Sigmoid colon (tissue), 3 donors: ENCODE measurements around the gene SLC31A2.
A peak's percentile ranks its signal among the peaks of the same experiment; 100 is the strongest.

Experiments used
- CTCF ChIP-seq, 4 experiments: fragments of 450-650 bp in 3 of 4; fragments of 200-600 bp in 1 of 4; IDR thresholded peaks; one replicate each; pipeline ENCODE4 v1.5.1; 2016 to 2019; ENCODE audit warnings: antibody characterized with exemption in 4 of 4, mild to moderate bottlenecking in 3 of 4, moderate library complexity in 2 of 4
- POLR2A ChIP-seq, 2 donors: fragments of 450-650 bp; IDR thresholded peaks; one replicate each; pipeline ENCODE4 v1.6.1; 2016; ENCODE audit warnings: antibody characterized with exemption in 2 of 2, mild to moderate bottlenecking in 2 of 2, moderate library complexity in 2 of 2

- TF ChIP-seq CTCF (IDR thresholded peaks at IDR 0.05) (peak in 1 of 4 experiments; percentile 22), POLR2A (IDR thresholded peaks at IDR 0.05) (peak; percentile 17 to 25)
These were observed at the start of gene SLC31A2 for GRCh38 chr9:113150670-113151611.
